Right lobe of liver (tissue), 6 donors: Measurements from ENCODE around the gene ADAMTS7. TPM values are rescaled to one million over a fixed set of nuclear protein-coding genes. Genes with fewer than 3 reads are reported as not detected.

Experiments
- ATAC-seq, 4 donors: fragments of 200-7000 bp; cut with Tn5 transposase; one replicate each; pipeline ENCODE4 v1.9.1; 2020; ENCODE audit warnings: mild to moderate bottlenecking in 4 of 4, moderate library complexity in 4 of 4
- DNase-seq, 3 donors: peaks; one replicate each; pipeline ENCODE4 v3.0.0-alpha.2; 2020
- H3K27ac ChIP-seq, 3 donors: fragments of 200-600 bp; one replicate each; pipeline ENCODE4 v1.8.0; 2022
- H3K27me3 ChIP-seq, 2 donors: fragments of 200-600 bp; one replicate each; pipeline ENCODE4 v1.8.0; 2022
- H3K36me3 ChIP-seq, 4 donors: fragments of 200-600 bp; sonication (generic) in 1 of 4; one replicate each; pipeline versions ENCODE4 v1.5.1 to v1.8.0; 2017 to 2022; ENCODE audit warnings: control low read depth in 1 of 4
- H3K4me1 ChIP-seq, 4 donors: fragments of 200-600 bp; sonication (generic) in 1 of 4; one replicate each; pipeline versions ENCODE4 v1.5.1 to v1.8.0; 2017 to 2022; ENCODE audit warnings: control low read depth in 1 of 4
- H3K4me3 ChIP-seq, 3 donors: fragments of 200-600 bp; one replicate each; pipeline ENCODE4 v1.8.0; 2022
- H3K9me3 ChIP-seq, 4 donors: fragments of 200-600 bp; sonication (generic) in 1 of 4; one replicate each; pipeline versions ENCODE4 v1.5.1 to v1.8.0; 2017 to 2022; ENCODE audit warnings: control low read depth in 1 of 4
- POLR2A ChIP-seq: fragments of 450-650 bp; IDR thresholded peaks from one replicate; pipeline ENCODE4 v1.6.1; 2017; ENCODE audit warnings: antibody characterized with exemption, mild to moderate bottlenecking
- WGBS: methylation state at CpG from one replicate; pipeline ENCODE4 v1.1.6; 2018; ENCODE audit warnings: low coverage, low lambda C conversion rate; ENCODE audit not compliant: insufficient coverage; ENCODE audit errors: missing lambda C conversion rate; 5-methylcytosine and 5-hydroxymethylcytosine counted together
- intact Hi-C, 2 donors: fragments of 100-400 bp; cut with DNase I; formaldehyde crosslinking; loops; one replicate each; pipeline versions ENCODE4 v1.11.2 to v1.14.1; 2022
- small RNA-seq, 2 experiments: library from RNA; depleted of rRNA; stranded (forward); fragments of <200 nt; gene quantifications; one replicate each; pipeline ENCODE3, GENCODE V24; 2016
- total RNA-seq, 6 experiments: library from RNA; depleted of rRNA in 2 of 6; stranded (reverse); fragments of >200 nt in 2 of 6; fragmentation: NEBNext Ultra II Directional in 3 of 6; extraction: Animal tissue kit (Norgen Biotek cat#: 25700) in 3 of 6; gene quantifications; one replicate each; pipeline versions ENCODE4 v1.1.0 to v1.2.4, GENCODE V29; 2016 to 2023
- TF ChIP-seq, protein P1 (sequence below), 4 donors: fragments of 200-600 bp in 3 of 4; fragments of 450-650 bp in 1 of 4; IDR thresholded peaks; one replicate each; pipeline versions ENCODE4 v1.5.1 to v1.8.0; 2016 to 2022; ENCODE audit warnings: antibody characterized with exemption in 4 of 4, mild to moderate bottlenecking in 2 of 4
- donor health status: DM: no; HTN: yes; CAD: no.
- donor health status: DM: no; HTN: no; CAD: no.
- donor health status: DM: no; HTN: no; CAD: no.
- donor health status: DM: no; HTN: yes; CAD: no.
- donor health status: DM: no; HTN: yes; CAD: no.

Gene ADAMTS7
- total RNA-seq, 6 experiments from 2014 or later: 0.49 to 1.4 (median 1.1) TPM

DNA sequence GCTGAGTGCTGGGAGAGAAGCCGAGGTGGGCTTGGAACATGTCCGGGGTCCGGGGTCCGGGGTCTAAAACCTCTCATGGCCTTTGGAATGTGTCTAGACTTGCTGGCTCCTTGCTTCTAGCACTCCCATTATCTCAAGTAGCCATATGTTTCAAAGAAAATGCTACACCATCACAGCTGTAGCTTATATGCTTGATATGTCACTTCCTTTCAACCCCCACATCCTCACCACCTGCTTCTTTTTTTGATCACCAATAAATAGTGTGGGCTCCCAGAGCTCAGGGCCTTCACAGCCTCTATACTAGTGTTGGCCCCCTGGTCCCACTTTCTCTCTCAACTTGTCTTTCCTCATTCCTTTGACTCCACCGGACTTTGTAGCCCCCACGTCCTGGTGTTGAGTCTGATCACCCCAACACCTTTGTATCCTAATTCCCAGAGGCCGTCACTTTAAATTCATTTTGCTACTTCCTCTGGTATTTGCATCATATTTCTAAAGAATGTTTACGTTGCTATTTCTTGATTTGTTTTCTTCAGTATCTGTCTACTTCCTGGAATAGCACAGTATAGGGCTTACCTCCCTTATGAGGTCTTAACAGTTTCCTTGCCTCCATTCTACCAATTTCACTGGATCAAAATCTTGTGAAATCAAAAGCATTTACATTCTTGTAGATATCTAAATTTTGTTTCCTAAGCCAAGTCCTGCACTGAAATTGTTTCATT is 98.3 kb downstream of the ADAMTS7 start:
- no peak for ATAC-seq
- no peaks in the 10 kb centered on the region for H3K9me3 ChIP-seq
- intact Hi-C loops: loop anchor here in 1 of 2 donors (5.0 kb wide), 1 partner anchor 76 kb away; no protein-coding TSS in a partner anchor
- WGBS: 35% methylated on average over 4 of the region's 8 CpGs
- TF ChIP-seq, protein P1, sequence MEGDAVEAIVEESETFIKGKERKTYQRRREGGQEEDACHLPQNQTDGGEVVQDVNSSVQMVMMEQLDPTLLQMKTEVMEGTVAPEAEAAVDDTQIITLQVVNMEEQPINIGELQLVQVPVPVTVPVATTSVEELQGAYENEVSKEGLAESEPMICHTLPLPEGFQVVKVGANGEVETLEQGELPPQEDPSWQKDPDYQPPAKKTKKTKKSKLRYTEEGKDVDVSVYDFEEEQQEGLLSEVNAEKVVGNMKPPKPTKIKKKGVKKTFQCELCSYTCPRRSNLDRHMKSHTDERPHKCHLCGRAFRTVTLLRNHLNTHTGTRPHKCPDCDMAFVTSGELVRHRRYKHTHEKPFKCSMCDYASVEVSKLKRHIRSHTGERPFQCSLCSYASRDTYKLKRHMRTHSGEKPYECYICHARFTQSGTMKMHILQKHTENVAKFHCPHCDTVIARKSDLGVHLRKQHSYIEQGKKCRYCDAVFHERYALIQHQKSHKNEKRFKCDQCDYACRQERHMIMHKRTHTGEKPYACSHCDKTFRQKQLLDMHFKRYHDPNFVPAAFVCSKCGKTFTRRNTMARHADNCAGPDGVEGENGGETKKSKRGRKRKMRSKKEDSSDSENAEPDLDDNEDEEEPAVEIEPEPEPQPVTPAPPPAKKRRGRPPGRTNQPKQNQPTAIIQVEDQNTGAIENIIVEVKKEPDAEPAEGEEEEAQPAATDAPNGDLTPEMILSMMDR (IDR thresholded peaks at IDR 0.05): no peak
- no peak for TF ChIP-seq POLR2A
- DNase-seq: no peak
- no peaks in the 10 kb centered on the region for H3K27me3 ChIP-seq
- no peak overlapping the region for H3K27ac ChIP-seq
- H3K4me3 ChIP-seq: no peak overlapping the region
- H3K4me1 ChIP-seq: no peaks in the 10 kb centered on the region
- no peaks in the 10 kb centered on the region for H3K36me3 ChIP-seq

DNA sequence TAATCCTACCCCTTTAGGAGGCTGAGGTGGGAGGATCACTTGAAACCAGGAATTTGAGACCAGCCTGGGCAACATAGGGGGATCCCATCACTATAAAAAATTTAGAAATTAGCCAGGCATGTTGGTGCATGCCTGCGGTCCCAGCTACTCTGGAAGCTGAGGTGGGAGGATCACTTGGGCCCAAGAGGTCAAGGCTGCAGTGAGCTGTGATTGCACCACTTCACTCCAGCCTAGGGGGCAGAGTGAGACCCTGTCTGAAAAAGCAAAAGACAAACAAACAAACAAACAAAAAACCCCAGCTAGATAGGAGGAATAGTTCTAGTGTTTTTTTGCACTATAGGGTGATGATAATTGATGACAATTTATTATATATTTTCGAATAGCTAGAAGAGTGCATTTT is 99.6 kb downstream of the ADAMTS7 start:
- no peaks in the 10 kb centered on the region for H3K27me3 ChIP-seq
- no peak for TF ChIP-seq POLR2A
- TF ChIP-seq, protein P1 (IDR thresholded peaks at IDR 0.05): no peak
- H3K9me3 ChIP-seq: no peaks in the 10 kb centered on the region
- WGBS: 78% methylated on average over 2 of the region's 2 CpGs
- no peak for DNase-seq
- no peak overlapping the region for H3K27ac ChIP-seq
- ATAC-seq: no peak
- H3K36me3 ChIP-seq: no peaks in the 10 kb centered on the region
- no peaks in the 10 kb centered on the region for H3K4me1 ChIP-seq
- H3K4me3 ChIP-seq: no peak overlapping the region
- intact Hi-C loops: loop anchor here in 1 of 2 donors (5.0 kb wide), 1 partner anchor 74 kb away; no protein-coding TSS in a partner anchor

DNA sequence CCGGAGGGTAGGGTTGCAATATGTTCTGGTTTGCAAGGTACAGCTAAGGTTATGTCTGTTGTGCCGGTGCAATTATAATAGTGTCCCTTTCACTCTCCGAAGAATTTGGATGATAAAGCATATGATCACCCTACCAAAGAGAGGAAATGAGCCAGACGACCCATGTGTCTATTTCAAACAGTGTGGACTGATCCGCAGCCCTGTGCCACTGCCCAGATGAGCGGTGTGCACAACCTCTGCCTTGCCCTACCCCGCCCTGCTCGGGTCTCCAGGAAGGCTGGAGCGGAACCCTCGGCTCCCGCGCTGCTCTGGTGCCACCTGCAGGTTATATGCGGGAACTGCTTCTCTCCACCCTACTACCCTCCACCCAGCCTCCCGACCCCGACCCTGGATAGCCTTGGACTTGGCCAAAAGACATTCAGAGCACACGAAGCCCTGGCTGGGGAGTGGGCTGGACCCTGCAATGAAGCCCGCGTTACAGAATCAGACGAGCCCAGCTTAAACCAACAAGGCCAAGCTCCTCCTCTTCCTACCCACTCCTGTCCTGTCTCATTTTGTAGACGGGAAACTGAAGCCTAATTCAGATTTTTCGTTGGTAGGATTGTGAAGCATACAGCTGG is 101.9 kb downstream of the ADAMTS7 start:
- Histone ChIP-seq H3K27me3 (no peaks in the 10 kb centered on the region), H3K27ac (no peak overlapping the region), H3K4me3 (no peak overlapping the region), H3K4me1 (no peaks in the 10 kb centered on the region), H3K9me3 (no peaks in the 10 kb centered on the region), H3K36me3 (no peaks in the 10 kb centered on the region)
- WGBS: 5% methylated on average over 10 of the region's 21 CpGs
- DNase-seq (peak; percentile 79 to 85 (median 82)), ATAC-seq (peak; percentile 99 to 100 (median 100))
- intact Hi-C loops: no loop called here
- TF ChIP-seq, protein P1 (IDR thresholded peaks at IDR 0.05): peak; percentile 79 to 87 (median 83)
- TF ChIP-seq POLR2A: no peak

Small RNAs within 50 kb of the gene (small RNA-seq; reads per million reads assigned to genes)
- gene AC022748.3: 0 reads per million in 2 experiments

Other genes starting within 250 kb of the ADAMTS7 start
- under 1 TPM in 5 of 6 experiments, not detected in 1; 0.19 to 0.56 (median 0.38) TPM for gene CHRNA5, start 245.9 kb downstream of the ADAMTS7 start, total RNA-seq
- gene CHRNA3, start 190.5 kb downstream of the ADAMTS7 start, total RNA-seq: not detected
- gene CHRNB4, start 170.3 kb downstream of the ADAMTS7 start, total RNA-seq: under 1 TPM in 1 of 6 experiments, not detected in 5; 0.53 TPM
- gene MORF4L1, start 61.4 kb upstream of the ADAMTS7 start, total RNA-seq: 100 to 1,000 TPM in 4 of 6 experiments, 10 to 100 TPM in 2; 86.9 to 126 (median 115) TPM
- 100 to 1,000 TPM in 2 of 6 experiments, 10 to 100 TPM in 4; 32.0 to 183 (median 98.1) TPM for gene CTSH, start 133.6 kb upstream of the ADAMTS7 start, total RNA-seq